Measurements from ENCODE around the gene MTG2.

The MTG2 gene

DNA sequence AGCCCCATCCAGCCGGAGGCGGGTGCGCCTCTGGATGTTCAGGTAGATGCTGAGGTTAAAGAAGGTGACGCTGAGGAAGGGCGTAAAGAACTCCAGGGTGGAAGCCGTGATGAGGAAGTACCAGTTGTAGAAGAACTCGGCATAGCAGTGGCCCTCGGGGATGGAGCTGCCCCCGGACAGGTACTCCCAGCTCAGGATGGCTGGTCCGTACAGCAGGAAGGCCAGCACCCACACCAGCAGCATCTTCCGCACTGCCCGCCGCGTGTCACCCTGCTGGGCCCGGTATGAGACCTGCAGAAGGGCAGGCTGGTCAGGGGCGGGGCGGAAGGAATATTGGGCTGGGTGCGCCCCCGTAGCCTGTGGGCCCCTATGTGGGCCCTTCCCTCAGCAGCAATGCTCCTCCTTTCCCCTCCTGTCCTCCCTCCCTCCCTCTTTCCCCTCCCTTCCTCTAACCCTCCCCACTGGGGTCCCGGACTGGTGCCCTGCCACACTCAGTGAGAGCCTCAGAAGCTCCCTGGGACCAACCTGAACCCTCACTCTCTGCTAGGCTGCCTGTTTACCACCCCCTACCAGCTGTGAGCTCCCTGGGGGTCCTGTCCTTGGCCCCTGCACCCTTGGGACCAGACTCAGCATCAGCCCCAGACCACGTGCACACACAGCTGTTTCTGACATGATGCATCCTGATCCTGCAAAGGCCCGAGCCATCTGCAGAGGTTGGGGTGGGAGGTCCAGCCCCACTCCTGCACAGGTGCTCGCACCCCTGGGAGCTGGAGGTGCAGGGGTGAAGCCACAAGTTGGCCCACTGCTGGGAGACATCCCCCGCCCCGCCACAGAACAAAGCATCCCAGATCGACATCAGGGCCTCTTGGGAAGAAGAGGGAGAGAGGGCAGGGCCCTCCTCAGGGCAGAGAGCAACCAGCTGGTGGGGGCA, 34.1 kb downstream of the MTG2 start:
- in situ Hi-C loops (cut with MboI; ENCODE audit: low sequenced_read_pairs): no loop called here

DNA sequence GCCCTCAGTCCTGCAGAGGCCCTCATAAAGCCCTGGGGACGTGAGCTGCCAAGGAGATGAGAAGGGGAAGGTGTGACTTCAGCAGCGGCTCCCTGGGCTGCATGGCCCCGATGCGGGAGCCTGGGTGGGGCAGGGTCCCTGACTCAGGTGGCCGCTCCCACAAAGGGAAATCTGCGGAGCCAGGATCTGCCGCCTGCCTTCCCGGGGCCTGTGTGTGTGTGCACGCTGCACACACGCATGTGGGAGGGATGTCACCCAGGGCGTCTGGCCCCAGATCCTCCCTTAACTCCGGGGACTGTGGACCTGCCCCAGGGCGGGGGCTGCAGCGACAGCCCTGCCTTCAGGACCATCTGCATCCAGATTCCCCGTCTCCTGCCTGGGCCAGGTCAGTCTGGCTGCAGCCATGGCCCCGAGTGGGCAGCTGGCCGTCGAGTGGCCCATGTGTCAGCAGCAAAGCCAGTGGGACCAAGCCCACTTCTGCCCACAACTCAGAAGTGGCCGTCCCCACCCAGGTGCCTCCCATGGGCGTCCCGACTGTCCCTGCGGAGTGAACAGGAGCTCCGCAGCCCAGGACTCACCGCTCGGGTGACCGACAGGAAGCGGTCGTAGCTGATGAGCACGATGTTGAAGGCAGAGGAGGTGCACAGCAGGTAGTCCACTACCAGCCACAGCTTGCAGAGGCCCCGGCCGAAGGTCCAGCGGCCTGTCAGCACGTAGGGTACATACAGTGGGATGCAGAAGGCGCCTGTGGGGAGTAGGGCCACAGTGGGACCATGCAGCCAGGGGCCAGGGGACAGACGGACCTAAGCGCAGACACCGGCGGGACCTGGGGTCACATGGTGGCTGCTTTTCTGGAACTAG, 35.3 kb downstream of the MTG2 start:
- in situ Hi-C loops (cut with MboI; ENCODE audit: low sequenced_read_pairs): no loop called here

DNA sequence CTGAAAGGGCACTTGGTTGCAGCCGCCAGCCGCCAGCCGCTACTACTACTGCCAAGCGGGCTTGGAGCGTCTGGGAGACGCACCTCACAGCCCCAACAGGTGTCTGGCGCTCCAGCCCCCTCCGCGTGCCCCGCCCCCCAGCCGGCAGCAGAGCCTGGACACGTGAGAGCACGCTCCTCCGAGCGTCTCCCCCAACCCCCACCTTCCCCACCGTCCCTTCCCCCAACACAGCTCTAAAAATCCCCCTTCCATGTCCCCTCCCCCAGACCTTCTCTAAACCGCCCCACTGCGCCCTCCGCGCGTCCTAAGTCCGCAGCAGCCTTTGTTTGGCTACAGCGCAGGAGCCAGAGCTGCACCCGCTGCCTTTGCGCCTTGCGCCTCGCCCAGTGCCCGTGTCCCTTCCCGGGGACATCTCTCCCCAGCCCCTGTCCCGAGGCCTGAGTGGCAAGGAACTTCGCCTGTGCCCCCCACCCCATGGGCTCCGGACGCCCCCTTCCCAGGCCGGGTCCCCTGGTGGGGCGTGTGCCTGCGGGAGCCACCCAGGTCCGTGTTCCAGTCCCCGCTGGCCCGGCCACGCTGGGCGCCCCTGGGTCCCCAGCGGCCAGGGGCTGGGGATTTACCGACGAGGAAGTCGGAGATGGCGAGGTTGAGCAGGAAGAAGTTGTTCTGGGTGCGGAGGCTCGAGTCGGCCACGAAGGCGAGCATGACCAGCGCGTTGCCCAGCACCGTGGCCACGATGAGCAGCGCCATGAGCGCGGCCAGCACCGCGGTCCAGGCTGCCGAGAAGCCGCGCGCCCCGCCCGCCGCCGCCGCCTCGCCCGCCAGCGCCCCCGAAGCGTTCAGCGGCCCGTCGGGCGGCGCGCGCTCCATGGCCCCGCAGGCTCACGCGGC, 36.5 kb downstream of the MTG2 start:
- in situ Hi-C loops (cut with MboI; ENCODE audit: low sequenced_read_pairs): no loop called here

DNA sequence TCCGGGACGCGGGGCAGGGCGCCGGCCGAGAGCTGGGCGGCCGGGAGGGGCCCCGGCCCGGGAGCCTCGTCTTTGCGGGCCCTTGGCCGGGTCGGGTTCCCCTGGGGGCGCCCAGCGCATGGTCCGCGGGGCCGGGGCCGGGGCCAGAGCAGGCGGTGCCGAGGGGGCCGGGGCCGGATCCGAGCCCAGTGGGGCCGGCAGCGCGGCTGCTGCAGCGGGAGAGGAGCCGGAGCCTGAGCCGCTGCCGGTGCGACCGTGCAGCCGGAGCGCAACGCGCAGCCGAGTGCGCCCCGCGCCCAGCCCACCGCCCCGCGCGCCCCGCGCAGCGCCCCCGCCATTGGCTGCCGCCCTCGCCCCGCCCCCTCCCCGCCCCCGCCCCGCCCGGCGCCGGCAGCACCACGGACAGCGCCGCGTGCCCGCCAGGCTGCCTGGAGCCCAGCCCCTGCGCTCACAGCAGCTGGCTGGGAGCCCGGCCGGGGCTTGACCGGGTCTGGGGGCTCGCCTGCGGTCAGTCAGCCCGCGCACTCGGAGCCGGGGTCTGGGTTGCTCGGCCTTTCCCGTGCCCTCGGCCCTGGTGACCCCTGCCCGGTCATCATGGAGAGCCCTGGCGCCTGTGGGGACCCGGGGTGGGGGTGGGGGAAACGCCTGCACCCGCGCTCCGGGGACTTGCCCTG, 37.3 kb downstream of the MTG2 start, which contains the start of gene HRH3:
HRH3 (minus strand) TSS at position 287 of the 674 bp plus-strand sequence. CDS start 308 bp downstream, outside the sequence.
- in situ Hi-C loops (cut with MboI; ENCODE audit: low sequenced_read_pairs): no loop called here

DNA sequence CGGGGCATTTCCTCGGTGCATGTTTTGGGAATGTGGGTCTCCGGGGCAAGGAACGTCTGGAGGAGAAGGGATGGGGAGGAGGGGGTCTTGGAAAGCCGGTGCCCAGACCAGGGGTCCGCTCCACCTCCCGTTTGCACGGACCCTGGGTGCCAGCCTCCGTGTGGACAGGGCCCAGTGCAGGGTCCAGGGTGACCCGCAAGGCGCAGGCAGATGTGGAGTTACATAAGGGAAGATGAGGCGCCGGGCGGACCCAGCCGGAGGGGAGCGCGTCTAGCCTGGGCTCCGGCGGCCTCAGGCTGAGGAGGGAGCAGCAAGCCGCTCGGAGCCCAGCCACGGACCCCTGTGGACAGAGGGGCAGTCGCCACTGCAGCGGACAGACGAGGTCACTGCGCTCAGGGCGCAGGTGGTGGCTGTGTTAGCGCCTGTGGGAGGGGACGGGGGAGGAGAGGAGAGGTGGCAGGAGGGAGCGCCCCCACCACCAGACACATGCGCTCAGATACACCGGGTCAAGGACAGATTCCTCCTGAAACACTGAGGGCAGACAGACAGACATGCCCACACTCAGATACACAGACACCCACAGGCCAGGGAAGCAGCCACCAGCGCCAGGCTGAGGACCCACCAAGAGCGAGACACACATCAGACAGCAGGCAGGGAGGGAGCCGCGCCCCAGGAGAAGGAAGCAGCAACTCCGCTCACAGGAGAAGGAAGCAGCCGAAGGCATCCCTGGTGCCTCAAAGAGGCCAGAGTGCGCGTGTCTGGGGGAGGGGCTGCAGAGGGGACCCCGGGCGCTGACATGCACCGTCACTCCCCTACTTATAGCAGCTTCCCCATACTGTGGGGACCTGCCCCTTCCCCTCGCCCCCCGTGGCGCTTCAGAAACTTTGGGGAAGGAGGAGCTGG, 38.1 kb downstream of the MTG2 start:
- in situ Hi-C loops (cut with MboI; ENCODE audit: low sequenced_read_pairs): no loop called here

DNA sequence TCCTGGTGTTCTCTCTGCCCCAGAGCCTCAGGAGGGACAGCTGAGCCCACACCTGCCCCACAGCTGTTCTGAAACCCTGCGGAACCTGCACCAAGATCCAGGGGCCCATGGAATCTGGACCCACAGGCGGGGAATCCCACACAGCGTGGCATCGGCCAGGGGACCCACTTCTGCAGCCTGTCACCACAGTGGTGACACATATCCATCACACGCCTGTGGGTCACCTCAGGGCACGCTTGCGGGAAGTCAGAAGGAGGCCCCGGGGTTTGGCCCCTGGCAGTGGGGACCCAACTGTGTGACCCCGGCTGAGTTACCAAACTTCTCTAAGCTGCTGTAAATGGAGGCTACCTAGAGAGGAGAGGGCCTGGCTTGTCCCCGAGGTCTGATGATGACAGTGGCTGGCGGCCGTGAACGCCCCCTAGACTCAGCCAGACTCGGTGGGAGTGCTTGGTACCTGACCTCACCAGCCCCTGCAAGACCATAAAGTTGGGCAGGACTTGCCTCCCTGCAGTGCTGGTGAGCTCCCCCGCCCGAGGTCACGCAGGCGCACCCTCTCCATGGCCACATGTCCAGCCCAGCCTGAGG, 39.5 kb downstream of the MTG2 start:
- in situ Hi-C loops (cut with MboI; ENCODE audit: low sequenced_read_pairs): no loop called here

DNA sequence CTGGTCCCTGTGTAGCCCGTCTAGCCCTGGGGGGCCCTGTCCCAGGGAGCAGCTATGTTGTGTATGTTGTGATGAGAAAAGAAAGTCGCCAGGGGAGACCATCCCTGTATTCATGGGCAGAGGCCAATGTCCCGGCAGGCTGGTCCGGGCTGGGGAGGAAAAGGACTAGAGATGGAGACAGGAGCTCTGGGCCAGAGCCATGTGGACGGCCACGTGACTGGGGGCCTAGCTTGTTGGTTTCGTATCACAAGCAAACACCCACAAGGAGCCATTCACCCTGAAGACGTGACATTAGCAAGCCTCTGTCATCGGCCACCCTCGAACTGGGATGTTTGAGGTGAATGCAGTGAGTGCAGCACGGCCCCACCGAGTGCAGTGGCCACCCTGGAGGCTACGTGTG, 40.1 kb downstream of the MTG2 start:
- in situ Hi-C loops (cut with MboI; ENCODE audit: low sequenced_read_pairs): no loop called here

DNA sequence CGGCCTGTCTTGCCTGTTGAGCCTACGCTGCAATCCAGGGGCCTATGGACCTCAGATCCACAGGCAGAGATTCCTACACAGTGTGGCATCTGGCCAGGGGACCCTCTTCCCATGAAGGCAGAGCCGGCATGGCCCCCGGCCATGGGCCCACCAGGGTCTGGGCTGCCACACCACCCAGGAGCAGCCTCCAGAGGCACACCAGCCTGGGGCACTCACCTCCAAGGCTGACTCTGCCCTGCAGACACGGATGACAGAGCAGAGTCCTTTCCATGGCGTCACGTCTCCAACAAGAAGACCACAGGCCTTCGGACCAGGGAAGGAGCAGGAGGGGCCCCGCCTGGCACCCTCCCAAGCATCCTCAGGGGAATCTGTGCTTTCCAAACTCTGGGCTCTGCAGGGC, 40.7 kb downstream of the MTG2 start:
- in situ Hi-C loops (cut with MboI; ENCODE audit: low sequenced_read_pairs): no loop called here

DNA sequence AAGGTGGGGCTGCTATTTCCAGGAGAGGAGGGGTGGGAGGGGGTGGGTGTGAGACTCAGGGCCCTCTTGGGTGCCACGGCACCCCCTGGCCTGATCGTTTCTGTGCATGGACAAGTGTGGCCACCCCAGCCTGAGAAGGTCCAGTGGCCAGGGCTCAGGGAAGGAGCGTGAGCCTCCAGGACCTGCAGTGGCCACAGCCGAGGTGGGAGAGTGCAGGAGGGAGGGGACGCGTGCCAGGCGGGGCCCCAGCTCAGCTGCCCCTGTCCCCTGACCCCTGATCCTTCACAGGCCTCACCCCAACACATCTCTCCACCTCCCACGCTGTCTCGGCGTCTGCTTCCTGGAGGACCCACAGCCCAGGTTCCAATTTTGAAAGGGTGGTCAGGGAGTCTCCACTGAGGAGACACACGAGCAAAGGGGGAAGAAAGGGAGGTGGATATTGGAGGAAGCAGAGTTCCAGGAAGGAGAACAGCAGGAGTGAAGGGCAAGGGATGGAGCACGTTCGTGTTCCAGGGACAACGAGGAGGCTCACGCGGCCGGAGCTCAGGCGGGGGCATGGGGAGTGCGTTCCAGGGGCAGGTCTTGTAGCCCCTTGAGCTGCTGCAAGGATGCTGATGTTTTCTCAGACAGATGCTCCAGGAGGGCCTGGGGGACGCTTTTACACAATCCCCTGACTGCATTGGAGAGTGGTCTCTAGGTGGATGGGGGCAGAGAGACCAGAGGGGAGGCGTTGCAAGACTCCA, 41.5 kb downstream of the MTG2 start:
- in situ Hi-C loops (cut with MboI; ENCODE audit: low sequenced_read_pairs): no loop called here

DNA sequence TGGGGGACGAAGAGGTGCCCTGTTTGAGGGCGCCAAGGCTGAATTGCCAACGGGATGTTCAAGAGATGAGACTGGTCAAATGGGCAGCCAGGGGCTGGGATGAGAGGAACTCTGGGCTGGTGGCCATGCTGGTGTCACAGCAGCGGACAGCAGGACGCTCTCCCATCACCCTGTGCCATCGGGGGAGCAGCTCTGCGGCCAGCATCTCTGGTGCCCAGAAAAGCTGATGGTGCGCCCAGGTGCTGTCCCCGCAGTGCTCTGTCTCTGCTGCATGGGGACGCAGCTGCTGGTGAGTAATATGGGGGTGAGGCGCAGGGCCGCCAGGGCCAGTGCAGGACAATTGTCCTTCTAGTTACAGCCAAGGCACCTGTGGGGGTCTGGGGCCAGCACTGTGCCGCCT, 42.2 kb downstream of the MTG2 start:
- in situ Hi-C loops (cut with MboI; ENCODE audit: low sequenced_read_pairs): no loop called here

DNA sequence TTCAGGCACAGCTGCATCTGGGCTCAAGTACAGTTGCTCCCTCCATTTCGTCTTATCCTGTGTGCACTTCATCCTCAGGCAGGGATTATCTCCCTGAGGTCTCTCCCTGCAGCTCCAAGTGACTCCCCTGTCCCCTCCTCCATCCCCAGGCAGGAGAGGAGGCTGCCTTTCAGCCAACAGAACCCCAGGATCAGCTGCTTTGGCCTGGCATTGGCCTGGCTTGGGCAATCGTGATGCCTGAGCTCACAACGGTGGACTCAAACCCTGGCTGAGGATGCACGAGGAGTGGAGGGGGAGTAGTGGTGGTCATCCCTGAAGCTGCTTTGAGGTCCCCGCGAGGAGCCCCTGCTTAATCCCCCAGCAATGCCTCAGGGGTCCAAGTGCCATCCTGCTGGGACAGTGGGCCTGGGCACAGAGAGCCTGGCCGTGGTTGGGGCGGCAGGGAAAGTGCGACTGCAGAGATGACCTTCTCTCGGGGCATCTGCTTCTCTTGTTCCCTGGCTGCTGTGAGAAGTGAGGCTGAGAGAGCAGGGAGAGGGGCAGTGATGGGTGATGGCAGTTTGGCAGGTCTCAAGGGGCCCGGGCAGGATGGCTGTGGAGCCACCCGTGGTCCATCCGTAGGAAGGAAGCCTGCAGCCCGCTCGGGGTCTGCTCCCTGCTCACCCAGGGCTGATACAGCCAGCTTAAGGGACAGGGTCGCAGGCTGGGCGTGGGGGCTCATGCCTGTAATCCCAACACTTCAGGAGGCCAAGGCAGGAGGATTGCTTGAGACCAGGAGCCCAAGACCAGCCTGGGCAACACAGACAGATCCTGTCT, 43.2 kb downstream of the MTG2 start:
- in situ Hi-C loops (cut with MboI; ENCODE audit: low sequenced_read_pairs): no loop called here

DNA sequence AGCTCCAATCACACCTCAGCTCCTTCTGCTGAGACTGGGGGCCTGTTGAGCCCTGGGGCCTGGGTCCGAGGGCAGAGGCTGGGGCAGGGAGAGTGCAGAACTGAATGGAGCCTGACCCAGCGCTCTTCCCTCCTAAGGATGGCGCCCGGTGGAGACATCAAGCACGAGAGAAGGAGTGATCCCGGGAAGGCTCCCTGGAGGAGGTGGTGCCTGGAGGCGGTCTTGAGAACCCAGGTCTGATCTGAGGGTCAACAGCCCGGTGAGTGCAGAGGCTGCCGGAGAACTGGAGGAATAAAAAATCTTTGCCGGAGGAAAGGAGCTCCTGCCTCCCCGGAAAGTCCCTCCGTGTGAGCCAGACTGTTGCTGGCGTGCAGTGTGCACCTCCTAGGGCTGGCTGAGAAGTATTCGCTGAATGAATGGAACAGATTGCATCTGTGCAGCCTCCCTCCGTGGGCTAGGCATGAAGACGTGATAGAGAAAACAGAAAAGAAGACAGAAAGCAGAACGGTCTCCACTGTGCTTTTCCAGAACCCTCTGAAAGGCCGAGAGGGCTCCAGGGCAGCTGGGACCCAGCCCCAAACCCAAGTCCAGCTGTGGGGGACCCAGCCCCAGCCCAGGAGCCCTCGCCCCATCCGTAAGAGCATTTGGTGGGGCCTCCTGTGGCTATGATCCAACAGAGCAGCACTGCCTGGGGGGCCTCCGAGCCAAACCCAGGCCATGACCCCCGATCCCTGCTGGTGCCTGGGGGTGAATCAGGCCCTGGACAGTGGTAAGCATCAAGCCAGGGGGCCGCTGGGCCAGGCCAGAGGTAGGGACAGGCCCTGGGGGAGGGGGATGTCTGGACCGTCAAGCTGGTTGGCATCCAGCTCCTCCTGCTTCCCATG, 44.1 kb downstream of the MTG2 start:
- in situ Hi-C loops (cut with MboI; ENCODE audit: low sequenced_read_pairs): no loop called here

DNA sequence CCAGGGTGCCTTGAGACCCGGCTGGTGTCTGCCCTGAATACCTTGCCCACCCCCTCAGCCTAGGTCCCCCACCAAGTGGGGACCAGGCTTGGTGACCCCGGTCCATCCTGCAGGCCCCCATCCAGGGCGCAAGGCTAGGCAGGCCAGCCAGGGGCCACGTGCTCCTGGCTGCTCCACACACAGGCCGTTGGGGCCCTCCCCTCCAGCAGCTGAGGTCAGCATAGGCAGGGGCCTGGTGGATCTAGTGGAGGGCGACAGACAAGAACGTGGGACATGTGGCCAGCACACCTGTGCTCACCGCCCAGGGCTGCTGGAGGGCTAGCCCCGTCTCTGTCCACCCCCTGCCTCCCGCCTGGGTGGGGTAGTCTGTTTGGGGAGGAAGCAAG, 44.8 kb downstream of the MTG2 start:
- in situ Hi-C loops (cut with MboI; ENCODE audit: low sequenced_read_pairs): no loop called here

DNA sequence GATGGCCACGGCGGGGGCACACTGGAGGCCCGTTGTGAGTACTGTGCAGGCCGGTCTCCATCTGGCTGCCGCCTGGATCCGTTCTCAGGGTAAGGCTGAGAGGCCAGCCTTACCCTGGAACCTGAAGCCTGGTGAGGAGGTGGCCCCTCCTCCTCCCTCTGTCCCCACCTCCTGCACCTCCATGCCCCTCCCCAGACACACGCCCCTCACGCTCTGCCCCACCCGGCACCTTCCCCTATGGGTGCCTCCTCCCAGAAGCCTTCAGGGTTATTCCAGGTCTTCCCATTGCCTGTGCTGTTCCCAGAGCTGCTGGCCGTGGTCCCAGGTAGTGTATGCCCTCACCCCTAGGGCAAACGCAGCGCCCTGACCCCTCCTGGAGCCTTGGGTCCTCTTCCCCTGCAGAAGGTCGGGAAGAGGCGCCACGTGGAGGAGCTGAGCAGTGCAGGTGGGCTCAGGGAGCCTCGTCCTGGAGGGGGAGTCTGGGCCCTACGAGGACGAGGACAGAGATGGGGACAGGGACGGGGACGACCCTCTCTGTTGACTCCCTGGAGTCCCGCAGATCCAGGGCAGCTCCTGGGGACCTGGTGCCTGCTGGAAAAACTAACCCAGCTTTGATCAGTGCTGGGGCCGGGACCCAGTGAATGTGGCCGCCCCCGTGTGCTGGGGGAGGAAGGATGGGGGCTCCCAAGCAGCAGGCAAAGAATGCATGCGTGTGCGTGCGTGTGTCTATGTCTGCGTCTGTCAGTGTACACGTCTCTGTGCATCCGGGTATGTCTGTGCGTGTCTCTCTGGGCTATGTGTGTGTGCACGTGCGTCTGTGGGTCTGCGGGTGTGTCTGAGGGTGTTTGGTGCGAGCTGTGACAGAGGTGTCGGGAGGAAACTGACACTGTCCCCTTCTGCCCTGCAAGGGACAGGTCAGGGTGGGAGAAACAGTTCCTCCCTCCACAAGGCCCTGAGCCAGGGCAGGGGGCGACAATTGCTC, 45.4 kb downstream of the MTG2 start:
- in situ Hi-C loops (cut with MboI; ENCODE audit: low sequenced_read_pairs): no loop called here

DNA sequence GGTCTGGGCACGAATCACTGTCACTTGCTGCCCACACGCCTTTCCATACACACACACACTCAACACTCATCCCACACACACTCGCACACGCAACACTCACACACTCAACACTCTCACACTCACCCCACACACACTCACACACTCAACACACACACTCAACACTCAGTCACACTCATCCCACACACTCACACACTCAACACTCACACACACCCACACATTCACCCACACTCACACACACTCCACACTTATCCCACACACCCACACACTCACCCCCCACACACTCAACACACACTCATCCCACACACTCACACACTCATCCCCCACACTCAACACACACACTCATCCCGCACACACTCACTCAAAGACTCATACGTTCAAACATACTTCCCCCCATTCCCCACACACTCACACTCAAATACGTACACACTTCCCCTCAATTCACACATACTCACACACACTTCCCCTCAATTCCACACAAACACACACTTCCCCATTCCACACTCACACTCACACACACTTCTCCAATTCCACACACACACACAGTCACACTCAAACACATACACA, 46.2 kb downstream of the MTG2 start:
- in situ Hi-C loops (cut with MboI; ENCODE audit: low sequenced_read_pairs): no loop called here

Data from HL-60/S4 treated with retinoic acid at 250 ng/mL for 4 days and 3 days (cell line).